Measurements from ENCODE around the gene DRICH1.
"Not testable (repeated sequence)": the region's sequence is repeated elsewhere in the genome, so short reads cannot be mapped to it uniquely, and the experiment has no call there.

Gene DRICH1

DNA sequence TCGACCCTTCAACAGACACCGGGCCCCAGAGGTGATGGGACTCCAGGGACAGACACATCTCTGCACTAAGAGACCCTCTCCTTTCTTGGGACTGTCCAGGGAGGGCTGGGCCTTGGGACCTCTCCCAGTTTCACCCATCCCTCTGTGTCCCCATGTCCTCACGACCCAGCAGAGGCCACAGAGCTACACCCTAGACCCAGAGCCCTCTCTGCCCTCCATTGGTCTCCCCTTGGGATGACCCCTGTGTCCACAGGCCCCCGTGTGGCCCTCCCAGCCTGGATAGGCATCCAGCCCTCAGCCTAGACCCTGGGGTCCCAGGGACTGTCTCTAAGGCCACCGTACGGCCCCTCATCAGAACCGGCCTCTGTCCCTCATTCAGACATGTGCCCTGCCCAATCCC is 7.5 kb upstream of the DRICH1 start:
- TF ChIP-seq, protein P1, sequence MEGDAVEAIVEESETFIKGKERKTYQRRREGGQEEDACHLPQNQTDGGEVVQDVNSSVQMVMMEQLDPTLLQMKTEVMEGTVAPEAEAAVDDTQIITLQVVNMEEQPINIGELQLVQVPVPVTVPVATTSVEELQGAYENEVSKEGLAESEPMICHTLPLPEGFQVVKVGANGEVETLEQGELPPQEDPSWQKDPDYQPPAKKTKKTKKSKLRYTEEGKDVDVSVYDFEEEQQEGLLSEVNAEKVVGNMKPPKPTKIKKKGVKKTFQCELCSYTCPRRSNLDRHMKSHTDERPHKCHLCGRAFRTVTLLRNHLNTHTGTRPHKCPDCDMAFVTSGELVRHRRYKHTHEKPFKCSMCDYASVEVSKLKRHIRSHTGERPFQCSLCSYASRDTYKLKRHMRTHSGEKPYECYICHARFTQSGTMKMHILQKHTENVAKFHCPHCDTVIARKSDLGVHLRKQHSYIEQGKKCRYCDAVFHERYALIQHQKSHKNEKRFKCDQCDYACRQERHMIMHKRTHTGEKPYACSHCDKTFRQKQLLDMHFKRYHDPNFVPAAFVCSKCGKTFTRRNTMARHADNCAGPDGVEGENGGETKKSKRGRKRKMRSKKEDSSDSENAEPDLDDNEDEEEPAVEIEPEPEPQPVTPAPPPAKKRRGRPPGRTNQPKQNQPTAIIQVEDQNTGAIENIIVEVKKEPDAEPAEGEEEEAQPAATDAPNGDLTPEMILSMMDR (conservative IDR thresholded peaks at IDR 0.05; ENCODE audit: low read depth, low read length) = no peak
- H3K27ac ChIP-seq = no peak overlapping the region
- no peak overlapping the region for H3K4me3 ChIP-seq (IDR thresholded peaks at IDR 0.05; ENCODE audit: insufficient read depth, low read depth, low read length)
- no peaks in the 10 kb centered on the region for H4K20me1 ChIP-seq (ENCODE audit: insufficient read depth)
- no peak overlapping the region for H3K9ac ChIP-seq
- no peak overlapping the region for H2AFZ ChIP-seq (ENCODE audit: low read depth)
- H3K4me2 ChIP-seq = no peak overlapping the region
- H3K36me3 ChIP-seq (ENCODE audit: insufficient read depth) = no peaks in the 10 kb centered on the region
- H3K4me1 ChIP-seq (ENCODE audit: low read depth, poor library complexity, severe bottlenecking) = no peaks in the 10 kb centered on the region
- no peaks in the 10 kb centered on the region for H3K27me3 ChIP-seq (ENCODE audit: insufficient read depth, low read depth)
- H3K79me2 ChIP-seq (ENCODE audit: insufficient read depth, low read depth) = no peaks in the 10 kb centered on the region

- H3K4me3 ChIP-seq (IDR thresholded peaks at IDR 0.05; ENCODE audit: insufficient read depth, low read depth, low read length) = no peak overlapping the region
These were observed 6.5 kb upstream of the DRICH1 start for GRCh38 chr22:23638611-23639010.

DNA sequence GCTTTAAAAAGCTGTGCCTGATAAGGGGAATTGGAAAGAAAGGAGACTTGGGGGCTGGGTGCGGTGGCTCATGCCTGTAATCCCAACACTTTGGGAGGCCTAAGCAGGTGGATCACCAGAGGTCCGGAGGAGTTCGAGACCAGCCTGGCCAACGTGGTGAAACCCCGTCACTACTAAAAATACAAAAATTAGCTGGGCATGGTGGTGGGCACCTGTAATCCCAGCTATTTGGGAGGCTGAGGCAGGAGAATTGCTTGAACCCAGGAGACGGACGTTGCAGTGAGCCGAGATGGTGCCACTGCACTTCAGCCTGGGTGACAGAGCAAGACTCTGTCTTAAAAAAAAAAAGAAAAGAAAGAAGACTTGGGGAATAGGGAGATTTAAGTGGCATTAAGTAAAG is 3.2 kb upstream of the DRICH1 start:
- not testable (repeated sequence) for H3K9ac ChIP-seq; H3K27ac ChIP-seq; H3K4me1 ChIP-seq (ENCODE audit: low read depth, poor library complexity, severe bottlenecking); H3K4me2 ChIP-seq; H4K20me1 ChIP-seq (ENCODE audit: insufficient read depth); H3K27me3 ChIP-seq (ENCODE audit: insufficient read depth, low read depth); H3K36me3 ChIP-seq (ENCODE audit: insufficient read depth); H3K4me3 ChIP-seq (IDR thresholded peaks at IDR 0.05; ENCODE audit: insufficient read depth, low read depth, low read length); H2AFZ ChIP-seq (ENCODE audit: low read depth); H3K79me2 ChIP-seq (ENCODE audit: insufficient read depth, low read depth)

More at GRCh38 chr22:23638611-23639010, 6.5 kb upstream of the DRICH1 start:
- no peaks in the 10 kb centered on the region for H3K4me1 ChIP-seq (ENCODE audit: low read depth, poor library complexity, severe bottlenecking)
- TF ChIP-seq, protein P1 (conservative IDR thresholded peaks at IDR 0.05; ENCODE audit: low read depth, low read length) = no peak
- no peak overlapping the region for H2AFZ ChIP-seq (ENCODE audit: low read depth)
- H3K9ac ChIP-seq = no peak overlapping the region
- H4K20me1 ChIP-seq (ENCODE audit: insufficient read depth) = no peaks in the 10 kb centered on the region
- no peak overlapping the region for H3K4me2 ChIP-seq
- H3K27ac ChIP-seq = no peak overlapping the region
- no peaks in the 10 kb centered on the region for H3K36me3 ChIP-seq (ENCODE audit: insufficient read depth)
- no peaks in the 10 kb centered on the region for H3K27me3 ChIP-seq (ENCODE audit: insufficient read depth, low read depth)
- H3K79me2 ChIP-seq (ENCODE audit: insufficient read depth, low read depth) = no peaks in the 10 kb centered on the region

DNA sequence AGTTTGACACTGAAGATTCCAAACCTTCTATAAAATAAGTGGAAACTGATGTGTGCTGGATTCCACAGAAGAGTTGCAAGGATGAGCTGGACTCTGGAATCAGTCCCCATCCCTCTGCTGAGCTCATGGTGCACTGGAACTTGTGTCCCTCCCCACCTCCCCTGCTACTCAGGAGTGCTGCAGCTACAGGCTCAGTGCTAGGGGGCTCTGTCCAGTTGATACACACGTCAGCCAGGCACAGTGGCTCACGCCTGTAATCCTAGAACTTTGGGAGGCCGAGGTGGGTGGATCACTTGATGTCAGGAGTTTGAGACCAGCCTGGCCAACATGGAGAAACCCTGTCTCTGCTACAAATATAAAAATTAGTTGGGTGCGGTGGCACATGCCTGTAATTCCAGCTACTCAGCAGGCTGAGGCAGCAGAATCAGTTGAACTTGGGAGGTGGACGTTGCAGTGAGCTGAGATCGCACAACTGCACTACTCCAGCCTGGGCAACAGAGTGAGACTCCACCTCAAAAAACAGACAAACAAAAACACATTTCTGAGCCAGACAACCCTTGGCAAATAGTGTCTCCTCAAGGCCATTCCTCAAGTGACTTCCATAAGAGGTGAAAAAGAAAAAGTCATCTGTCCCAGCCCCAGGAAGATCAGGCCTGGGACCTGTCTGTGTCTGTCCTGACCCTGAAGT is 3.9 kb downstream of the DRICH1 start:
- H3K79me2 ChIP-seq (ENCODE audit: insufficient read depth, low read depth); H3K36me3 ChIP-seq (ENCODE audit: insufficient read depth); H3K4me2 ChIP-seq: not testable (repeated sequence)

GRCh38 chr22:23627401-23628055 is 4.6 kb downstream of the DRICH1 start:
- H3K27me3 ChIP-seq (ENCODE audit: insufficient read depth, low read depth); H3K4me2 ChIP-seq; H2AFZ ChIP-seq (ENCODE audit: low read depth); H3K79me2 ChIP-seq (ENCODE audit: insufficient read depth, low read depth); H4K20me1 ChIP-seq (ENCODE audit: insufficient read depth); H3K4me3 ChIP-seq (IDR thresholded peaks at IDR 0.05; ENCODE audit: insufficient read depth, low read depth, low read length); H3K36me3 ChIP-seq (ENCODE audit: insufficient read depth); H3K27ac ChIP-seq; H3K9ac ChIP-seq: not testable (repeated sequence)
- H3K4me1 ChIP-seq (ENCODE audit: low read depth, poor library complexity, severe bottlenecking) = peaks cover 16% of the 10 kb centered on the region

More for the DNA sequence above, 3.9 kb downstream of the DRICH1 start:
- not testable (repeated sequence) for H3K27ac ChIP-seq; H3K4me3 ChIP-seq (IDR thresholded peaks at IDR 0.05; ENCODE audit: insufficient read depth, low read depth, low read length); H4K20me1 ChIP-seq (ENCODE audit: insufficient read depth); H2AFZ ChIP-seq (ENCODE audit: low read depth); H3K9ac ChIP-seq; H3K27me3 ChIP-seq (ENCODE audit: insufficient read depth, low read depth)
- H3K4me1 ChIP-seq (ENCODE audit: low read depth, poor library complexity, severe bottlenecking) = peaks cover 10% of the 10 kb centered on the region
